Hematopoietic multipotent progenitor cell treated with erythropoietin and hydrocortisone succinate and interleukin-3 and kit ligand, for 6 days (in vitro differentiated cells): ENCODE results near the gene OGDH.
"Not testable (repeated sequence)": the region's sequence is repeated elsewhere in the genome, so short reads cannot be mapped to it uniquely, and the experiment has no call there.

Experiments
- DNase-seq: peaks from one replicate; pipeline ENCODE4 v3.0.0-alpha.2; 2015

Gene OGDH

DNA sequence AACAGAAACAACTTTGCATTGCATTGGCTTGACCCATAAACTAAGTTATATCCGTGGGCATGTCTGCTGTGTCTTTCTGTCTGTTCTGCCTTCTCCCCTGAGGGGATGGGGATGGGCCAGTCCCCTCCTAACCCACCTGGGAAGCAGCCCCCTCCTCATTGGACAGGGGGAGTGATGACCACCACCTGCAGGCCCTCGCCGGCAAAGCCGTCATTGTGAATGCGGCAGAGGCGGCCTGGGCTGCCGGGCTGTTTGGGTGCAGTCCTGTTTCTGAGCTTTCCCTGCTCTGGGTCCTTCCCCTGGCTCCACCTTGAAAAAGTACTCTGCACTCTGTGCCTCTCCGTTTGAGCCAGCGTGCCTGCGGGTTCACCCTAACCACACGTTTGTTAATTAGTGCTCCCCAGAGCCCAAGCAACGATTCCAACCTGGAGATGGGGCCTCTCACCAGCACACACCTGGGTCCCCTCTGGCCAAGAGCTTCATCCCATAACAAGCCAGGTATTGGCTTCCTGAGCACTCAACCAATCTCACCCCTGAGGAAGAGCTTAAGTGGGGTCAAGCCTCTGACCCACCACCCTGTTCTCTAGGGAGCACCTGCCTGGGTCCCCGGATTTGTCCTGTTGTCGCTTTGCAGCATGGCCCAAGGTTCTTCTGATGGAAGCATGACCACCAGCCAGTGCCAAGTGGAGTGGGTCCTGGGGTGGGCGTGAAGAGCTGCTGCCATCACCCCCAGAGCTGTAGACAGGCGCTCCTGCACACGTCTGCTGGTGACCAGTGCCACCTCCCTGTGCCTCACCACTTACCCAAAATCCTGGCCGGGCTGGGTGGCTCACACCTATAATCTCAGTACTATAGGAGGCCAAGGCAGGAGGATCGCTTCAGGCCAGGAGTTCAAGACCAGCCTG lies 102.8 kb downstream of the OGDH start:
- no peak for DNase-seq

- no peak for DNase-seq
Measured at GRCh38 chr7:44709945-44710596, 103.6 kb downstream of the OGDH start.

DNA sequence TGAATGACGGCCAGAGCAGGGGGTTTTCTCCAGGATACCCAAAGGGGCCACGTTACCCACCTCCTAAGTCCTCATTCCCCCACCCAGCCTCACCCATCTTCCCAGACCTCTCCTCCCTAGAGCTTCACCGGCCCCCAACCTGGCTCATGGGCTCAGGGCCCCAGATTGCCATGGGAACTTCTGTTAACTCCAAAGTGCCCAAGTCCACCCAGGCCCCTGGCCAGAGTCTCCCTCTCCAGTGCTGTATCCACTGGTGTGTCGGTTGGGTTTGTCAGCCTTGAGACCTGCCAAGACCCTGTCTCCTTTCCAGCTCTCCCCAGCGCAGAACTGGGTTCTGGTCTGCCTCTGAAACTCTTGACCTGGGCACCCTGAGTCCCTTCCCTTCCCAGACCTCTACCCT lies 105.1 kb downstream of the OGDH start:
- DNase-seq: no peak

DNA sequence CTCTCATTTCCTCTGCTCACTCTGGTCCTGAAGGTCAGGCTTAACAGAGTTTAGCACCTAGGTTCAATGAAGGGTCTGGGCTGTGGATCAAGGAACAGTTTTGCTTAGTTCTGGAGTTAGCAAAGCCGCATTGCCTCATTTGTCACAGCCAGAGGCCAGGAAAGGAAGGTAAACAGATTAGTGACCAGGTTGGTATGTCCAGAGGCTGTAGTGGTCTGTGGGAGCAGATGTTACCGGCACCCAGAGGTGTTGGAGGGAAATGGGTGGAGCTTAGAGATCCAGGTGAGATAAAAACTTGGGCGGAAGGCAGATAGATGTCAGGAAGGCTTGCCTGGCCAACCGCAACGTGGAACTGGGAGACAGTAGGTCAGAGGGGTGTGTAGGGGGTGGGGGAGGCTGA lies 105.6 kb downstream of the OGDH start:
- no peak for DNase-seq

- DNase-seq: no peak
Measured at GRCh38 chr7:44713141-44713540, 106.7 kb downstream of the OGDH start.

DNA sequence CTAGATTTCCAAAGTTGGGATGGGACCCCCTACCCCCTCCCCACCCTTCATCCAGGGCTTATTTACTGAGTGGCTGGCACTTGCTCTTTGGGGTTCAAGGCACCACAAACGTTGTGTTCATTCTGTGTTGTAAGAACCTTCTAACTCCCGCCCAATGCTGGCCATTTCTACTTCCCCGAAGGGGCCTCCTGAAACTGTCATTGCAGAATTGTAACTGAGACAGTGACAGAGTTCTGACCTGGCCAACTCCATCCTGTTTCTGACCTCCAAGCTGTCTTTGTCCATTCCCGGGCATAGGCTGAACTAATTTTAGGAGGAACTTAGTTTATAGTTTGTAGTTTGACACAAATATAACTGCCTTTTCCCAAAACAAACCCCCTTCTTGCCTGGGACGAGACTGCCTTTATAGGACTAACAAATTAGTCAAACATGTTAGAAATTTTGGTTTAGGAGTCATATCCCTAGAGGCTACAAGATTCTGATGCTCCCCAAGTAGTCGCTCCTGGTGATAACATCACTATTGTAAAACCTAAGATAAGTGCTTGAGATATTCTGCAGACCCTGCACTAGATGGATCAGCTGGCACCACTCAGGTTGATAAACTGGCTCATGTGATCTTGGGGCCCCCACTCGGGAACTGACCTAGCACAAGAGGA lies 107.4 kb downstream of the OGDH start:
- DNase-seq: no peak

GRCh38 chr7:44716205-44716604 lies 109.8 kb downstream of the OGDH start:
- DNase-seq: no peak

DNA sequence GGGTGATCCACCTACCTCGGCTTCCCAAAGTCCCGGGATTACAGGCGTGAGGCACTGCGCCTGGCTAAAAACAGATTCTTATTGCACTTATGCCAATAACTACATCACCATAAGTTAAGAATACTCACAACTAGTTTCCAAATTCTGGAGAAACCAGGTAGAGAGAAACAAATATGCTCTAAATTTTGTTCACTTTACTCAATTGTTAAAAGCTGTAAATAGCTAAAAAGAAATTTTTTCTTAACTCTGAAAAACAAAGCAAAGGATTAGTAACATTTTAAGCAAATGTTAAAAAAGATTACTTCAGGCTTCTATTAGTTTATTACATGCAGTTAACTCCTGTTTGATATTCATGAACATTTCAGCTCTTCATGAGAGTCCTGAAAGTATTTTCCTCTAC lies 113.9 kb downstream of the OGDH start:
- DNase-seq: no peak

DNA sequence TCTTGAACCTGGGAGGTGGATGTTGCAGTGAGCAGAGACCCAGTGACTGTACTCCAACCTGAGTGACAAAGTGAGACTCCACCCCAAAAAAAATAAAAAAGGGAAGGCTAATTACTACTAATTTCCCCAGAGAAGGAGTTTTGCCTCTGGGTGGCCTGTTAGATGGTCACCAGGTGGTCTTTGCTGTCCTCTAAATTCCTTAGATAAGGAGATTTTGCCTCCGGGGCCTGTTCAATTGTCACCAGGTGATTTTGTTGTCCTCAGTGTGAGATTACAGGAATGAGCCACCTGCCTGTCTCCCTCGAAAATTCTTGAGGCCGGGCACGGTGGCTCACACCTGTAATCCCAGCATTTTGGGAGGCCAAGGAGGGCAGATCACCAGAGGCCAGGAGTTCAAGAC lies 117.8 kb downstream of the OGDH start:
- no peak for DNase-seq

GRCh38 chr7:44726250-44726649 lies 119.8 kb downstream of the OGDH start:
- not testable (repeated sequence) for DNase-seq

DNA sequence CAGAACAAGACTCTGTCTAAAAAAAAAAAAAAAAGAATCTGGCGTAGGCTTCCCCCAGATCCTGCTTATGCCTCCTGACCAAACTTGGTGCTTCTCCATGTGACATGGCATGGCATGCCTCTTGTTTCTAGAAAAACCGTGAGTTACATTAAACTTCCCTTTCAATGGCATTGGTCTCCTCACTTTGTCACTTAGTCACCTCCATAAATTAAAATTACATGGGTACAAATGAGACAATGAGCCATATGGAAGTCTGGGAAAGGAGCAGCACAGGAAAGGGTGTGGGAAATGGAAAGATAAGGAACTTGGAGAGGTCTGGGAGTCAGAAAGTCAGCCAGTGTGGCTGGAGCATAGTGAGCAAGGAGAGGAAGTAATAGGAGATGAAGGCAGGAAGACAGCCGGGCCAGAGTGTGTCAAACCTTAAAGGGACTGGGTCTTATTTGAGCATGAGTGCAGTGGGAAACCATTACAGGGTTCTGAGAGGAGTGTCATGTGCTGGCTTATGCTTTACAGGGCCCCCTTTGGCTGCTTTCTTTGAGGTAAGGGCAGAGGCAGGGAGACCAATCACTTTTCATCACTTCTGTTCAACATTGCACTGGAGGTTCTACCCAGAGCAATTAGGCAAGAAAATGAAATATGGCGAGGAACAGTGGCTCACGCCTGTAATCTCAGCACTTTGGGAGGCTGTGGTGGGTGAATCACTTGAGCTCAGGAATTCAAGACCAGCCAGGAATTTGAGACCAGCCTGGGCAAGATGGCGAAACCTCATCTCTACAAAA lies 120.9 kb downstream of the OGDH start:
- DNase-seq: no peak

GRCh38 chr7:44727937-44728262 lies 121.5 kb downstream of the OGDH start:
- no peak for DNase-seq

- DNase-seq: no peak
Measured at GRCh38 chr7:44729949-44730590, 123.6 kb downstream of the OGDH start.

DNA sequence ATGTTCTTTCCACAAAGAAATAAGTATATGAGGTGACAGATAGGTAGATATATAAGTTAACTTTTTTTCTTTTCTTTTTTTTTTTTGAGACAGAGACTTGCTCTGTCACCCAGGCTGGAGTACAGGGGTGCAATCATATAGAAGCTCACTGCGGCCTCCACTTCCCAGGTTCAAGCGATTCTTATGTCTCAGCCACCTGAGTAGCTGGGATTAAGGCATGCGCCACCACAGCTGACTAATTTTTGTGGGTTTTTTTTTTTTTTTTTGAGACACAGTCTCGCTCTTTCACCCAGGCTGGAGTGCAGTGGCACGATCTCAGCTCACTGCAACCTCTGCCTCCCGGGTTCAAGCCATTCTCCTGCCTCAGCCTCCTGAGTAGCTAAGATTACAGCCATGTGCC lies 126.5 kb downstream of the OGDH start:
- DNase-seq: not testable (repeated sequence)

DNA sequence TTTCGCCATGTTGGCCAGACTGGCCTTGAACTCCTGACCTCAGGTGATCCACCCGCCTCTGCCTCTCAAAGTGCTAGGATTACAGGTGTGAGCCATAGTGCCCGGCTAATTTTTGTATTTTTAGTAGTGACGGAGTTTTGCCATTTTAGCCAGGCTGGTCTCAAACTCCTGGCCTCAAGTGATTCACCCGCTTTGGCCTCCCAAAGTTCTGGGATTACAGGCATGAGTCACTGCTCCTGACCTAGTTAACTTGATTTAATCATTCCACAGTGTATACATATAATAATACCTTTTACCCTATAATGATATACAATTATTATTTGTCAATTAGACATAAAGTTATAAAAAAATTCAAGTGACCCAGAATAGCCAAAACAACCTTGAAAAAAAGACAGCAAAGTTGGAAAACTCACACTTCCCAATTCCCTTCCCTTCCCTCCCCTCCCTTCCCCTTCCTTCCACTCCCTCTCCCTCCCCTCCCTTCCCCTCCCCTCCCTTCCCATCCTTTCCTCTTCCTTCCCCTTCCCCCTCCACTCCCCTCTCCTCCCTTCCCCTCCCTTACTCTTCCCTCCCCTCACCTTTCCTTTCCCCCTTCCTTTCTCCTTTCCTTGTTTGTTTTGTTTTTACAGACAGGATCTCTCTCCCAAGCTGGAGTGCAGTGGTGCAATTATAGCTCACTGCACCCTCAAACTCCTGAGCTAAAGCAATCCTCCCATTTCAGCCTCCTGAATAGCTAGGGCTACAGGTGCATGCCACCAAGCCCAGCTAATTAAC lies 127.5 kb downstream of the OGDH start:
- no peak for DNase-seq

GRCh38 chr7:44735403-44736165 lies 129.2 kb downstream of the OGDH start:
- DNase-seq: no peak

DNA sequence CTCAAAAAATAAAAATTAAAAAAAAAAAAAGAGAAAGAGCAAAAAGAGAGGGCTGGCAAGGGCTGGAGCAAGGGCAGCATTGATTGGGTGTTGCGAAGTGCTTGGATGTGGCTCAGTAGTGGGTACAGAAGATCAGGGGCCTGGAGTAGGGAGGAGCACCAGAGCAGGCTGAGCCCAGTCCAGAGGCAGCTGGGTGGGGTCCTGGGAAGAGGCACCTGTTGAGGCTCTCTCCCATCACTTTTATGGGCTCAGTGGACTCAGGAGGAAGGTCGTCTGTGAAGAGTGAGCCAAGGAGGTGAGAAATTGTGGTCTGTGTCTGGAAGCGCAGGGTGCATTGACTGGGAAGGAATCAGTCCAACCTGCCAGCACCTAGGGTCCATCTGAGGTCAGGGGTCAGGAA lies 130.5 kb downstream of the OGDH start:
- no peak for DNase-seq

DNA sequence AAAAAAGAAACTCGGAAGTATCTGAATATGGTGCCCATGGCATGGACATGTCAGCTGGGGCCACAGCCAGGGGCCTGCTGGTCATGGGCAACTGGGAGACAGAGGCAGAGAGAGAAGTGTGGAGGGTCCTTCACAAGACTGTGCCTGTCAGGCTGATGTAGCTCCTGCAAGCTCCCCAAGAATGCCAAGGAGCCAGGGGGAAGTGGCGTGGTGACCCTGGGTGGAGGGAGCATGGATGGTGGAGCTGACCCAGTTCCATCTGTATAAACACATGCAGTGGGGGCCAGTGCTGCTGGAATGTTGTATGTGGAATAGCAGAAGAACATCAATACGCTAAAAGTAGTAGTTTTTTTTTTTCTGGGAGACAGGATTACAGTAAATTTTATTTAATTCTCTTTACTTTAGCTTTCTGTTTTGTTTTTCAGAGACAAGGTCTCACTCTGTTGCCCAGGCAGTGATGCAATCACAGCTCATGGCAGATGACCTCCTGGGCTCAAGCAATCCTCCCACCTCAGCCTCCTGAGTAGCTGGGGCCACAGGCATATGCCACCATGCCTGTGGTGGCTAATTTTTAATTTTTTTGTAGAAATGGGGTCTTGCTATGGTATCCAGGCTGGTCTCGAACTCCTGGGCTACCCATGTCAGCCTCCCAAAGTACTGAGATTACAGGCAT lies 131.8 kb downstream of the OGDH start:
- no peak for DNase-seq

DNA sequence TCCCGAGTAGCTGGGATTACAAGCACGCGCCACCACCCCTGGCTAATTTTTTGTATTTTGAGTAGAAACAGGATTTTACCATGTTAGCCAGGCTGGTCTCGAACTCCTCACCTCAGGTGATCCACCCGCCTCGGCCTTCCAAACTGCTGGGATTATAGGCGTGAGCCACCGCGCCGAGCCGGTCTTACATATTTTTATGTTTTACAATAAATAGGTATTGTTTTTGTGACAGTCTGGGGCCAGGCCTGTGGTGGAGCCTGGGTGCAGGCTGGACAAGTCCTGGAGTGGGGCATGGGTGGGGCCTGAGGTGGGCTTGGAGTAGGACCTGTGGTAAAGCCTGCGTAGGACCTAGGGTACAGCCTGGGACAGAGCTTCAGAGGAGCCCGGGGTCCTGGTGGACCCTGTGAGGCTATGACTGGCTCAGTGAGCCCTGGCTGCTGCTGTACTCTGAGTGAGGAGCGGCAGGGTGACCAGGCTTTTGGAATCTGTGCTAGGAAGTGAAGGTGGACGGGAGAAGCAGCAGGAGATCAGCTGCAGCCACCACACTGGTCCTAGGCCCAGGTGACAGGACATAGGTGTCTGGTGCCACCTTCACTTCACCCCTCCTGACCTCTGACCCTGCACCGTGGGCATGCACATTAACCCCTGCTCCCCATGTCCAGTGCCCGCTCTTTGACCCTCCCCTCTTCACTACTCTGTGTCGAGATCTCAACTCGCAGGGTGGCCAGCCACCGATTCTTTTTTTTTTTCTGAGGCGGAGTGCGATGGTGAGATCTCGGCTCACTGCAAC lies 132.6 kb downstream of the OGDH start:
- DNase-seq: no peak

DNA sequence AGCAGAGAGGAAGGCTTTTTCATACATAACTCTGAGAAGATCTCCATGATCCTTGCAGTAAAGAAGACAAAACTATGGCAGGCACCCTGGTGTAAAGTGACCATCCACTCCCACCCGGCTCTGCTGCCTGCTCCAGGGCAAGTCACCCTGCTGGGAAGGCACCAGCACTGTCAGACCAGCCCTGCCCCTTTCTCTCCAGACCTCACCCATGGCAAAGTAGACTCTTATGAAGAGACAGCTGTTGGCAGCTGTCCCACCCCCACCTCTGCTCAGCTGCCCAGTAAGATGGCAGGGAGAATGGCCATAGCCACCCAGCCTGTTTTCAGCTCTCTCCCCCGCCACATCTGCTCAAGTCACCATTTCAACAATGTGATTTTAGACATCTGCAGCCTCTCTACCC lies 133.6 kb downstream of the OGDH start:
- no peak for DNase-seq
